Measurements from ENCODE around the gene ATP6V1G2.

ATP6V1G2 gene

GRCh38 chr6:31545291-31545690 is 1.1 kb downstream of the ATP6V1G2 start:
- no peaks in the 10 kb centered on the region for H3K27me3 Mint-ChIP-seq
- H3K4me3 Mint-ChIP-seq = no peak overlapping the region
- H3K9me3 Mint-ChIP-seq (ENCODE audit: low read depth) = no peaks in the 10 kb centered on the region
- H3K27ac Mint-ChIP-seq = no peak overlapping the region
- H3K36me3 Mint-ChIP-seq = peaks cover 5% of the 10 kb centered on the region
- H3K4me1 Mint-ChIP-seq (ENCODE audit: low read depth) = peaks cover 34% of the 10 kb centered on the region

- peaks cover 10% of the 10 kb centered on the region for H3K36me3 Mint-ChIP-seq
- H3K27me3 Mint-ChIP-seq = no peaks in the 10 kb centered on the region
- H3K27ac Mint-ChIP-seq = no peak overlapping the region
- H3K4me1 Mint-ChIP-seq (ENCODE audit: low read depth) = peaks cover 40% of the 10 kb centered on the region
- no peaks in the 10 kb centered on the region for H3K9me3 Mint-ChIP-seq (ENCODE audit: low read depth)
- H3K4me3 Mint-ChIP-seq = peak overlapping the region; percentile 28
Observed at GRCh38 chr6:31544676-31545075, 1.7 kb downstream of the ATP6V1G2 start.

- no peaks in the 10 kb centered on the region for H3K9me3 Mint-ChIP-seq (ENCODE audit: low read depth)
- H3K36me3 Mint-ChIP-seq = peaks cover 18% of the 10 kb centered on the region
- no peaks in the 10 kb centered on the region for H3K27me3 Mint-ChIP-seq
- H3K4me3 Mint-ChIP-seq = no peak overlapping the region
- H3K4me1 Mint-ChIP-seq (ENCODE audit: low read depth) = peaks cover 43% of the 10 kb centered on the region
- no peak overlapping the region for H3K27ac Mint-ChIP-seq
Observed at GRCh38 chr6:31543639-31544038, 2.8 kb downstream of the ATP6V1G2 start.

- H3K4me3 Mint-ChIP-seq = peak within 1 kb of the TSS; percentile 97
- no peaks in the 10 kb centered on the region for H3K9me3 Mint-ChIP-seq (ENCODE audit: low read depth)
- peaks cover 42% of the 10 kb centered on the region for H3K4me1 Mint-ChIP-seq (ENCODE audit: low read depth)
- H3K27ac Mint-ChIP-seq = peak within 1 kb of the TSS; percentile 100
- H3K27me3 Mint-ChIP-seq = no peaks in the 10 kb centered on the region
- H3K36me3 Mint-ChIP-seq = peaks cover 19% of the 10 kb centered on the region
Observed at GRCh38 chr6:31541658-31542521, 4.5 kb downstream of the ATP6V1G2 start, which contains the start of gene DDX39B. Gene DDX39B (minus strand): TSS chr6:31542003. CDS start chr6:31540532, 1,471 bp downstream.

- Mint-ChIP-seq H3K27ac (peak overlapping the region; percentile 100), H3K4me1 (ENCODE audit: low read depth) (peaks cover 43% of the 10 kb centered on the region), H3K4me3 (peak overlapping the region; percentile 97), H3K27me3 (no peaks in the 10 kb centered on the region), H3K9me3 (ENCODE audit: low read depth) (no peaks in the 10 kb centered on the region), H3K36me3 (peaks cover 19% of the 10 kb centered on the region)
Observed at GRCh38 chr6:31541059-31541657, 5.2 kb downstream of the ATP6V1G2 start.

GRCh38 chr6:31540640-31541039 is 5.8 kb downstream of the ATP6V1G2 start:
- Mint-ChIP-seq H3K36me3 (peaks cover 19% of the 10 kb centered on the region), H3K4me1 (ENCODE audit: low read depth) (peaks cover 48% of the 10 kb centered on the region), H3K27me3 (no peaks in the 10 kb centered on the region), H3K4me3 (peak overlapping the region; percentile 97), H3K27ac (peak overlapping the region; percentile 100), H3K9me3 (ENCODE audit: low read depth) (no peaks in the 10 kb centered on the region)

GRCh38 chr6:31538805-31539400 is 7.5 kb downstream of the ATP6V1G2 start:
- Mint-ChIP-seq H3K9me3 (ENCODE audit: low read depth) (no peaks in the 10 kb centered on the region), H3K4me1 (ENCODE audit: low read depth) (peaks cover 54% of the 10 kb centered on the region), H3K4me3 (peak overlapping the region; percentile 97), H3K27ac (peak overlapping the region; percentile 91), H3K27me3 (no peaks in the 10 kb centered on the region), H3K36me3 (peaks cover 19% of the 10 kb centered on the region)

GRCh38 chr6:31535538-31536324 is 10.7 kb downstream of the ATP6V1G2 start:
- Mint-ChIP-seq H3K9me3 (ENCODE audit: low read depth) (no peaks in the 10 kb centered on the region), H3K27ac (peak overlapping the region; percentile 68), H3K4me3 (peak overlapping the region; percentile 27), H3K4me1 (ENCODE audit: low read depth) (peaks cover 55% of the 10 kb centered on the region), H3K27me3 (no peaks in the 10 kb centered on the region), H3K36me3 (peaks cover 19% of the 10 kb centered on the region)

- no peaks in the 10 kb centered on the region for H3K9me3 Mint-ChIP-seq (ENCODE audit: low read depth)
- no peak overlapping the region for H3K4me3 Mint-ChIP-seq
- no peaks in the 10 kb centered on the region for H3K27me3 Mint-ChIP-seq
- H3K4me1 Mint-ChIP-seq (ENCODE audit: low read depth) = peaks cover 48% of the 10 kb centered on the region
- H3K27ac Mint-ChIP-seq = no peak overlapping the region
- H3K36me3 Mint-ChIP-seq = peaks cover 10% of the 10 kb centered on the region
Observed at GRCh38 chr6:31534521-31535040, 11.8 kb downstream of the ATP6V1G2 start.

GRCh38 chr6:31534011-31534410 is 12.4 kb downstream of the ATP6V1G2 start:
- no peak overlapping the region for H3K27ac Mint-ChIP-seq

GRCh38 chr6:31533455-31533841 is 13.0 kb downstream of the ATP6V1G2 start:
- H3K4me1 Mint-ChIP-seq (ENCODE audit: low read depth) = peaks cover 36% of the 10 kb centered on the region
- H3K9me3 Mint-ChIP-seq (ENCODE audit: low read depth) = no peaks in the 10 kb centered on the region
- H3K27ac Mint-ChIP-seq = peak overlapping the region; percentile 46
- H3K4me3 Mint-ChIP-seq = no peak overlapping the region
- H3K36me3 Mint-ChIP-seq = no peaks in the 10 kb centered on the region
- H3K27me3 Mint-ChIP-seq = no peaks in the 10 kb centered on the region

More at GRCh38 chr6:31534011-31534410, 12.4 kb downstream of the ATP6V1G2 start:
- H3K9me3 Mint-ChIP-seq (ENCODE audit: low read depth) = no peaks in the 10 kb centered on the region
- H3K4me1 Mint-ChIP-seq (ENCODE audit: low read depth) = peaks cover 42% of the 10 kb centered on the region
- H3K27me3 Mint-ChIP-seq = no peaks in the 10 kb centered on the region
- H3K36me3 Mint-ChIP-seq = peaks cover 5% of the 10 kb centered on the region
- H3K4me3 Mint-ChIP-seq = no peak overlapping the region

GRCh38 chr6:31532644-31533454 is 13.6 kb downstream of the ATP6V1G2 start:
- H3K36me3 Mint-ChIP-seq = no peaks in the 10 kb centered on the region
- no peak overlapping the region for H3K4me3 Mint-ChIP-seq
- no peaks in the 10 kb centered on the region for H3K9me3 Mint-ChIP-seq (ENCODE audit: low read depth)
- H3K27ac Mint-ChIP-seq = peak overlapping the region; percentile 46
- H3K4me1 Mint-ChIP-seq (ENCODE audit: low read depth) = peaks cover 33% of the 10 kb centered on the region
- no peaks in the 10 kb centered on the region for H3K27me3 Mint-ChIP-seq

GRCh38 chr6:31531771-31532643 is 14.4 kb downstream of the ATP6V1G2 start:
- H3K36me3 Mint-ChIP-seq = no peaks in the 10 kb centered on the region
- H3K27ac Mint-ChIP-seq = peak overlapping the region; percentile 6
- no peaks in the 10 kb centered on the region for H3K27me3 Mint-ChIP-seq
- H3K4me3 Mint-ChIP-seq = no peak overlapping the region
- H3K4me1 Mint-ChIP-seq (ENCODE audit: low read depth) = peaks cover 28% of the 10 kb centered on the region
- no peaks in the 10 kb centered on the region for H3K9me3 Mint-ChIP-seq (ENCODE audit: low read depth)
